ENCODE measurements around the gene LHPP.

Gene LHPP

DNA sequence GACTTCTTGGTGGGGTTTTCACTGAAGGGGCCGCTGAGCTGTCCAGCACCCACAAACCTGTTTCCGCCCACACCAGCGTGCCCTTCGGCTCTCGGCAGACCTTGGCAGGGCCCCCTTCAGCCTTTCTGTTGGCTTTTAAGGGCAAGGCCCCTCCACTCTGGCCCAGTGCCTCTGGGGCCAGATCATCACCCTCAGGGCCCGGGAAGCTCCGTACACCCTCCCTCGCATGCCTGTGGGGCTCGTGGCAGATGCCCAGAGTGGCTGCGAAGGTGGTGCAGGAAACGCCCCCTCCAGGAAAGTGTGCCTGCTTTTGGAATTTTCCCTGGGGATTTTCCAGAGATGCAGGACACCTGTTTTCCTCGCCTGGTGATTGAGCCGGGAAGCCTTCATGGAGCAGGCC is 7.0 kb downstream of the LHPP start:
- in situ Hi-C loops (cut with MboI; ENCODE audit: low sequenced_read_pairs), result no loop called here

DNA sequence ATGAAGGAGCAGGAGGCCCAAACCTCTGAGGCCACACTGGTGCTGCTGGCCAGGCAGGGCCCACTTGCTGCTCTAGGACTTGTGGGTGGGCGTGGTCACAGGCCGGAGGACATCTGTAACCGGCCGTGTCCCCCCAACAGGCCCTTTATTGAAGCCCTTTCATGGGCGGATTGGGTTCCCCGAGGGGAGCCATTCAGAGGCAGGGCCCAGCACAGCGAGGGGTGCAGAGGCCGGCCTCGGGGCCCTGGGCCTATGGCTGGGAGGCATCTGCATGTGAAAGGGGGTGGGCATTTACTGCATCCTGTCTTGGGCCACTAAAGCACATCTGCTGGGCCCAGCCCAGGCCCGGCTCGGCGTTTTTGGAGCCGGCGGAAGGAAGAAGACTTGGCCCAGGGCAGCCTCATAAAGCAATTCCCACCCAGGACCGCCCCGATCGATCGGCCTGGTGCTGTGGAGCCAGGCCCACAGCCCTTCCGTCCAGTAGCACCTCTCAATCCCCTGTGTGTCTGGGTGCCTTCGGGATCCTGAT is 8.4 kb downstream of the LHPP start:
- in situ Hi-C loops (cut with MboI; ENCODE audit: low sequenced_read_pairs), result no loop called here

DNA sequence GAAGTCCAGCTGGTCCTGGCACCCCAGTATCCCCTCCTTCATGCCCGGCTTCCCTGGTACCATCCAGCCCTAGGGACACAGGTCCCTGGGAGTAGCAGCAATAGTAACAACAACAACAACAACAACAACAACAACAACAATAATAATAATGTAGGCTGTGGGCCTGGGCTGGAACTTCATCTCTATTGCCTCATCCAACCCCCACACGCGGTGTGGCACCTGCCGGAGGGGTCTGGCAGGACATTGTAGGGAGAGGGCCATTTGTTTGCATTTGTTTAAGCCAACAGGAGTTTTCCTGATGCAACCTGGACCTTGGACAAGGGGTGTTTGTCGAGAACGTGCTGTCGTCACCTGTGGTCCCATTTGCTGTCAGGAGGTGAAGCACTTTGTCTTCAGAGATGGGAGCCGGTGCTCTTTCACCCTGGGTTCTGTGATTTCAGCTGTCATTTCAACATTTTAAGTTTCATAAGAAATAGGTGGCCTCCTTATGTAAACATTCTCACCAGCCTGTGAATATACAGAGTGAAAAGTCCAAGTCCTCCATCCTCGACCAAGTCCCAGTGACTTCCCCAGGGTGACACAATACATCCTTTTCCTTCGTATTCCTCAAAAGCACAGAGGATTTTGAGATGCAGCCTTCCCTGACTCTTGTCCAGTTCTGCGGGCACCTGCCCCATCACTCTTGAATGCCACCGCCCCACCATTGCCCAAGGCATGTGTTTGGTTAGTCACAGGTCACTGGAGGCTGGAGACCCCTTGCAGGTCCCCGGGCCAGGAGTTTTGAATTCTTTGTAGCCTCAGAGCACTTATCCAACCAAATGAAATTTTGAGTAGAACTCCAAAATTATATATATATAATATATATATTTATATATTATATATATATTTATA is 9.2 kb downstream of the LHPP start:
- in situ Hi-C loops (cut with MboI; ENCODE audit: low sequenced_read_pairs), result no loop called here

DNA sequence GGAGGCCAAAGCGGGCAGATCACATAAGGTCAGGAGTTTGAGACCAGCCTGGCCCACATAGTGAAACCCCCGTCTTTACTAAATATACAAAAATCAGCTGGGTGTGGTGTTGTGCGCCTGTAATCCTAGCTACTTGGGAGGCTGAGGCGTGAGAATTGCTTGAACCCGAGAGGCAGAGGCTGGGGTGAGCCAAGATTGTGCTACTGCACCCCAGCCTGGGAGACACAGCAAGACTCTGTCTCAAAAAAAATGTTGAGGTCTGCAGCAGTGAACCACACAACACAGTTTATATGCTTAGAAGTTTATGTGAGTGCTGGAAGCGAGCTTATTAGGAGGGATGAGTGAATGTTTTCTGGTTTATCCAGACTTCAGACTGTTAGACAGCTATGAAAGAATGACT is 10.4 kb downstream of the LHPP start:
- in situ Hi-C loops (cut with MboI; ENCODE audit: low sequenced_read_pairs), result no loop called here

DNA sequence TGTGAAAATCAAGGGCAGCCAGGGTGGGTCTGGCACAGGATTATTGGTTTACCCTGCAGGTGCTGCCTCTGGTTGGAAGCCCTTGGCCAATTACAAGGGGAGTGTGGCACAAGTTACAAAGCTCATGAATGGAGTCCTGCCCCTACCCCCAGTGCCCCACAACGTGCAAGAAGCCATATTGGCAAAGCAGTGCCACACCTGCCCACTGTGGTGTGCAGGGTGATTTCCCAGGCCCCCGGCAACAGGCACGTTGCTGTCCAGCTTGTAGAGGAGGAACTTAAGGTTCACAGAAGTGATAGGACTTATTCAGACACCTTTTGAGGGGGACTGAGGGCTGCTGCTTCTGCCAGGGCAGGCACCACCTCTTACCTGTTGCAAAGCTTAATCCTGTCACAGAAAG is 11.4 kb downstream of the LHPP start:
- in situ Hi-C loops (cut with MboI; ENCODE audit: low sequenced_read_pairs), result no loop called here

DNA sequence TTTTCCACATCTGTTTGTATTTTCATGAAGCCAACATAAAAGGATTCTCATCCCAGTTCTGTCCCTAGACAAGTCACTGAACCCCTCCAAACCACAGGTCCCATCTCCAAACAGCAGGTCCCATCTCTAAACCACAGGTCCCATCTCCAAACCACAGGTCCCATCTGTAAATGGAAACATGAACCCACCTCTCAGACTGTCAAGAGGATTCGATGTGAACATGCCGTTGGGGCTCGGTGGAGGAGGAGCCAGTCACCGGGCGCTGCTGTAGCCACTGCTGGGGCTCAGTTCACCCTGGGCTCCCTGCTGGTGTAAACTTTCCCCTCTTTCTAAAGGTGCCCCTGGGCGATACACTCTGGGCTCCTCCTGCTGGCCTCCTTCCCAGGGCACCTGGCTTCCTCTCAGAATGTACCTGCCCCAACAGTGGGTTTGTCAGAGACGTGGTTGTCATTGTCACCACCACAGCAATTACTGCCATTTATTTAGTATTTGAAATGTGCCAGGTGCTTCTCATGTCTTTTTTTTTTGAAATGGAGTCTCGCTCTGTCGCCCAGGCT is 13.0 kb downstream of the LHPP start:
- in situ Hi-C loops (cut with MboI; ENCODE audit: low sequenced_read_pairs), result no loop called here

DNA sequence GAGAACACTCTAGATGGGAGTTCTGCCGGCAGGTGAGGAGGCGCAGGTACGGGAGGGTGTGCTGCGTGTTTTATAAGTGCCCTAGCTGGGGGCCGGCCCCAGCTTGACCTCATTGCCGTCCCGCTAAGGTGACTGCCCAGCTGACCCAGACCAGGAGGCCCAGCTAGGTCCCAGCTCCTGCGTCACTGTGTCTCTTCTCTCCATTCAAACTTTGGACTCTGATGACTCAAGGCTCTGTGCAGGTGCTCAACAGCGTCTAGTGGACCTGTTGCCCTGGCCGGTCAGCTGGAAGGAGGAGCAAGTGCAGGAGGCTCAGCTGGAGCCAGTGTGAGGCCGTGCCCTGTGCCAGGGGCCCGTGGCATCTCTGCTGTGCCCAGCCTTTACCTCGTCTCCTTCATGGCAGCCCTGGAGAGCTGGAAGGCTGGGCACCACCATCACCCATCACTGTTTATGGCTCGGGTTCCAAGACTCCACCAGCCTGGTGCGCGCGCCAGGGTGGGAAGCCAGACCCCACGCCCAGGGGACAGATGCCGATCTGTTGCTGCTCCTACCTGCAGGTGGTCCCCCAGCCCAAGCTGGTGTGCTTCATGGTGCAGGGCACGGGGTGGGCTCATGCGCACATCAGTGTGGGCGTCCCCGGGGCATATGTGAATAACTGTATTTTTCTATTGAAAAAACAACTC is 14.6 kb downstream of the LHPP start:
- in situ Hi-C loops (cut with MboI; ENCODE audit: low sequenced_read_pairs), result no loop called here

DNA sequence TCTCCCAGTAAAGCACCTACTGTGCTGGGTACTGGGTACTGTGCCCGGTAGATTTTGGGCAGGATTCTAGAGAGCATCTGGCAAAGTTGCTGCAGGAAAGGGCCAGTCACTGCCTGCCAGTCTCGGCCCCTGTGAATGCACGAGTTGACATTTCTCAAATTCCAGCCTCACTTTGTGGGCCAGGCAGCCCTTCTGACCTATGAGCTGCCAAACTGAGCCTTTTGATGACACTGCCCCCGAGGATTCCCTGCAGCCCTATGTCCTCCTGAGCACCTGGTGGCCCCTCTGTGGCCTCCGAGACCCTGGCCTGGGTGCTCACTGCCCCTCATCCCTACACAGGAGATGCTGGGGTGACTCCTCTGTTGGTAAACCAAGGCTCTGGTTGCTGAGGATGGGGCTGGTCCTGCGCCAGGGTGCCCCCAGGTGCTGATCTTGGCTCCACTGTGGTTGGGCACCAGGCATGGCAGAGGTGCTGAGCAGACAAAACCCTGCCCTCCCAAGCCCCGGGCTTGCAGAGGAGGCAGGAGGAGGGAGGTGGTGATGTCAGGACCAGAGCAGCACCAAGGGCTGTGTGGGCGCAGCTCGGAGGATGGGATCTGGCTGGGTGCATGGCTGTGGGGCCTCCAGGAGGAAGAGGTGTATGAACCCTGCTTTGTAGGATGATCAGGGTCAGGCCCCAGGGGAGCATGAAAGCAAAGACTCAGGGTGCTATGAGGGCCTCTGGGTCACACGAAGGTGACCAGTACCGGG is 16.2 kb downstream of the LHPP start:
- in situ Hi-C loops (cut with MboI; ENCODE audit: low sequenced_read_pairs), result no loop called here

DNA sequence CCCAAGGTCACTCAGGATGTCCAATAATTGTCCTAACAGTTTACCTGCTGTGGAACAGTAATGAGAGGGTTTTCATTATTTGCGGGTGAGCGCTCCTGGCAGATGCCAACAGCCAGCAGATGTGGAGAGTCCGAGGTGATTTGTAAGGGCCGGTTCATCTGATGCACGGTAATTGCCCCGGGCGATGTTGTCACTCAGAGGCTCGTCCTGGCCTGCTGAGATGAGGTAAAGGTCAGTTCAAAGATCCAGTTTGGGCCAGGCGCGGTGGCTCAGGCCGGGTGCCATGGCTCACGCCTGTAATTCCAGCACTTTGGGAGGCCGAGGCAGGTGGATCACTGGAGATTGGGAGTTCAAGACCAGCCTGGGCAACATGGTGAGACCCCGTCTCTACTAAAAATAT is 16.9 kb downstream of the LHPP start:
- in situ Hi-C loops (cut with MboI; ENCODE audit: low sequenced_read_pairs), result no loop called here

DNA sequence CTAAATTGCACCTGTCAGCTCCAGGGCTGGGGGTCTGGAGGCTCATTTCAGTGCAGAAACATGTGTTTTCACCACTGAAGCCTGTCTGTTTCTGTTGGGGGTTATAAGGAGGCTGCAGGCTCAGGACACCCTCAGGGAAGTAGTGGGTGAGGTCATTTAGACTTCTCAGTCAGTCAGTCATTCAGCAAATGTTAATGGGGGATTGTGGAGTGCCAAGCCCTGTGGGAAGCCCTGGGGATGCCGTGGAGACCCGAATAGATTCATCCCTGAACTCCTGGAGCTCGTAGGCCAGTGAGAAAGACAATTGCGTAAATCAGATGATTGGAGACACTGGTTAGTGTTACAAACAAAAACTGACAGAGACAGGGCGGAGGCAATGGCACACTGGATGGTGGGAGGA is 19.2 kb downstream of the LHPP start:
- in situ Hi-C loops (cut with MboI; ENCODE audit: low sequenced_read_pairs), result no loop called here

DNA sequence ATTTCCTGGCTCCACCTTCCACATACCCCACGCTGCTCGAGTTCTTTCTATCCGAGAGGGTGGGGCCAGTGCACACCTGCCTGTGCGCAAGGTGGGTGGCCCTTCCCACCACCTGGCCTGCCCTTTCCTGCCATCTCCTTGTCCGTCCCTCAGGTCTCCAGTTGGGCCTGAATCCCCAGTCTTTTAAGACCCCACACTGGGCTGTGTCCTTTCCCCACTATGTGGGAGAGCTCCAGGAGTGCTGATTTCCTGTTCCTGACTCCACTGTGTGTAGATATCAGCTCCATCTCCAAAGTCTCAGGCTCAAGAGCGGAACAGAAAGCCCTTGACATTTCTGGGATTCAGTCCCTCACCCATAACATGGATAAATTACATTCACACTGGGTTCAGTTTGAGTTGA is 20.1 kb downstream of the LHPP start:
- in situ Hi-C loops (cut with MboI; ENCODE audit: low sequenced_read_pairs), result no loop called here

DNA sequence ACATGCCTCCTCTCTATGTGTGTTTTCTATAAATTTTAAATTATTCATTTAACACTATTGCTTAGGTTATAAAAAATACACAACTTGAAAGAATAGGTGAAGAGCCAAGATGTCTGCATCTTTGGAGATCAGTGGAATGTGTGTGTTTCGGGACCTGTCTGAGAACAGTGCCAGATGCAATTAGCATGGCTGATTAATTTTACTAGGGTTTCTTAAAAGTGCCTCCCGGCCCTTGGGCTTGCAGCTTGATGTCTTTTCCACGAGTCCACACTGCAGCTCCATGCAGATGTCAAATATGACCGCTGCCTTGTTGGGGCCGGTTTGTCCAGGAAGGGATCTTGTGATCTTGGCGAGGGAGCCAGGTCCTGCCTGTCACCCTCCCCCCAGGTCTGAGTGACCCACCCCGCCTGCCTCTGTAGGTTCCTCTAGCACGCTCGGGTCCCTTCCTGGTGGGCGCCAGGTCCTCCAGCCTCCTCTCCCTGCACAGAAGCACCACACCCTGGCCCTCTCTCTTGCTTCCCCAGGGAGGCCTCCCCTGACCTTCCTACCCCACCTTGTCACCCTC is 20.7 kb downstream of the LHPP start:
- in situ Hi-C loops (cut with MboI; ENCODE audit: low sequenced_read_pairs), result no loop called here

DNA sequence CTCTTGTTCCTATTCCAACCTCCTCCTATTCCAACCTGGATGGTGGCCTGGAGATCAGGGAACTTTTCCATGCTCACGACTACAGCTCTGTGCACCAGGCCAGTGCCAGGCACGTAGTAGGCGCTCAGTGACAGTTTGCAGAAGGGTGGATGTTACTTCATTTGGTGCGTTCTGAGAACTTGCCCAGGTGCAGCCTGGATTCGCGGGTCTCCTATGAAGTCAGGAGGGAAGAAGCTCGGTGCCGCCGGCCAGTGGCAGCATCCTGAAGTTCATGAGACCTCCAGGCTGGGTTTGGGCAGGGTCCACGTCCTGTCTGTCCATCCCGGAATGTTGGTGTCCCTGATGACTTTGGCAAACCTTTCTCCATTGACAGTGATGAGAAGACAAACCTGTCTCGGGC is 21.3 kb downstream of the LHPP start:
- in situ Hi-C loops (cut with MboI; ENCODE audit: low sequenced_read_pairs), result no loop called here

DNA sequence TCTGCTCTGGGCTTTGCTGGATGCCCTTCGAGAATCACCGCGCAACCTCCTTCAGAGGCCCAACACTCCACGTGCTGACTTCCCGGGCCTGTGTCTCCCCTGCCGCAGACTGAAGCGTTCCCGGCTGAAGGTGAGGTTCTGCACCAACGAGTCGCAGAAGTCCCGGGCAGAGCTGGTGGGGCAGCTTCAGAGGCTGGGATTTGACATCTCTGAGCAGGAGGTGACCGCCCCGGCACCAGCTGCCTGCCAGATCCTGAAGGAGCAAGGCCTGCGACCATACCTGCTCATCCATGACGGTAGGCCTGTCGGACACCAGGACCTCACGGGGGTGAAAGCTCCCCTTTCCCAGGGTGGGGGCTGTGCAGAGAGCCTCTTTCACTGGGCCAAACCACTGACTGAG is 22.4 kb downstream of the LHPP start:
- in situ Hi-C loops (cut with MboI; ENCODE audit: low sequenced_read_pairs), result no loop called here

DNA sequence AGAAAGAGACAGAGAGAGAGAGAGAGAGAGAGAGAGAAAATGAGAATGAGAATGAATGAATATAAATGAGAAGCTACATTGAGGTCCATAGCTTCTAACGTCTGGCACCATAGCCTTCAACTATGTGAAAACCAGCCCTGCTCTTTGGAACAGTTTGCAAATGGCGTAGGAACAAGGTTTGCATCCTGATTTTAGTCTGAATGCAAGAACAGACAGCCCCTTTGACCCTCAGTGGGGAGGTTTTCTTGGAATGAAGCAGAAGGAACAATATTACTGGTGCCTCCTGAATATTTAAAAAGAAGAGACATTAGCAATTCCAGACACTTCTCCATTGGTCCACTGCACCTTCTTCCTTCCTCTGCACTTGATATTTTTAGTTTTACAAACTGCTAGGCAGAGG is 23.0 kb downstream of the LHPP start:
- in situ Hi-C loops (cut with MboI; ENCODE audit: low sequenced_read_pairs), result no loop called here

DNA sequence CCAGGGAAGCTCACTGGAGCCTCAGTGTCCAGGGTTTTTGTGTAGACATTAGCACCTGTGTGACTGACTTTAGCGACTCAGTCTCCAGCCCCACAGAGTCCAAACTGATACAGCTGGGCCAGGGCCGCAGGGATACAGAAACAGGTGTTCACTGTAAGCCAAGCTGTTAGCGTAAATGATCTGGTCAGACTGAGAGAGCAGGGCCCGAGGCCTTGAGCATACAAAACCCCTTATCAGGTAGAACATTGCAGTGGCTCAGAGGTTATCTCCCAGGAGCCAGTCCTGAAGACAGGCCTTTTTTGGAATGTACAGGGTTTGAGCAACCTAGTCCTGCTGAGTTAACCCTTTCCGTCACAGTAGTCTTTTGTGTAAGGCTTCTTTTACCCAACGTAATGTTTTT is 25.0 kb downstream of the LHPP start:
- in situ Hi-C loops (cut with MboI; ENCODE audit: low sequenced_read_pairs), result no loop called here

DNA sequence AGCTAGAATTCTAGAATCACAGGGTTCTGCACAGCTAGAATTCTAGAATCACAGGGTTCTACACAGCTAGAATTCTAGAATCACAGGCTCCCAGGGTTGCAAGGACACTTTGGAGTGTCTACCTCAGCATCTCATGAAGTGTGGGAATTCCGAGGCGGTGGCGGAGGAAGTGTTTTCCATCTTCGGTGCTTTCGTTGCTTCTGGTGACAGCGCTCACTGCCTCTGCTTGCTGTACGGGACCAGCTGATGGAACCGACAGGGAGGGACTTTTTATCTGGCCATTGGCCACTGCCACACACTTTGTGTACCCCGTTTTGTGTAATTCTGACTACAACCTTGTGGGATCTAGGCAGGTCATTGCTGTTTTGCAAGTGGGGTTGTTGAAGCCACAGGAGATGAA is 29.5 kb downstream of the LHPP start:
- in situ Hi-C loops (cut with MboI; ENCODE audit: low sequenced_read_pairs), result no loop called here

DNA sequence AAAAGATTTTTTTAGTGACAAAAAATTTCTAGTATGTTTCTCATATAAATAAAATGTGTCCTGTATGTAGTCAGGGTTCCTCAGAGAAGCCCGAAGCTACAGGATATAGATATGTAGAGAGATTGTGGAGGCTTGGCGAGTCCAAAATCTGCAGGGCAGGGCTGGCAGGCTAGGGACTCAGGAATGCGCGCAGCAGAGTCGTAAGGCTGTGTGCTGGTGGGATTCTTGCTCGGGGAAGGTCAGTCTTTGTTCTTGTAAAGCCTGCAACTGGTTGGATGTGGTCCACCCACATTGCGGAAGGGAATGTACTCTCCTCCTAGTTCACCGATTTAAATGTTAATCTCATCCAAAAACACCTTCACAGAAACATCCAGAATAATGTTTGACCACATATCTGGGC is 30.6 kb downstream of the LHPP start:
- in situ Hi-C loops (cut with MboI; ENCODE audit: low sequenced_read_pairs), result no loop called here

DNA sequence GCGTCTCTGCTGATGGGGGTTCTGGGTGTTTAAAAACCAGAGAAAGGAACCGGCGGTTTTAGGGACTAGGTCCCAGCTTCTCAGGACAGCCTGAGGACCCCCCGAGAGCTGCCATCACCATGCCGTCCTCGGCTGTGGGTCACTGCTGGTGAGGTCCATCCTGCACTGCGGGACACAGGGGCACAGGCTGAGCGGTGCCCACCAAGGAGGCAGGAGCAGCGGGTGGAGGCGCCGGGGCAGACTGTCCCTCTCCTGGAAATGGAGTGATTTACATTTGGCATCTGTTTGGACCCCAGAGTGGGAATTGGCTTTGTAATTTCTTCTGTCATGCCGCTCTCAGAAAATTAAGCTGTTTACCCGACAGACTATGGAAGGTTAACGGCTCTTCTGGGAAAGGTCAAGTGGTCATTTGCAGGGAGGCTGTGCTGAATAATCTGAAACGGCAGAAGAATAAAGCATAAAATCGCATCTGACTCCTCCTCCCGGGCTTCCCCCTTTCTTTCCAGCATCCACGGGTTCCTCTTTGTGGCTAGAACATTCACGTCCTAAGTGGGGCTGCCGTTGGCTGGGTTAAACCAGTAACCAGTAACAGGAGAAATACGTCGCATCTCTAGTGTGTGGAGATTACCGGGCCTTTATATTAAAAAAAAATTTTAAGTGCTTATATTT is 31.7 kb downstream of the LHPP start:
- in situ Hi-C loops (cut with MboI; ENCODE audit: low sequenced_read_pairs), result no loop called here

DNA sequence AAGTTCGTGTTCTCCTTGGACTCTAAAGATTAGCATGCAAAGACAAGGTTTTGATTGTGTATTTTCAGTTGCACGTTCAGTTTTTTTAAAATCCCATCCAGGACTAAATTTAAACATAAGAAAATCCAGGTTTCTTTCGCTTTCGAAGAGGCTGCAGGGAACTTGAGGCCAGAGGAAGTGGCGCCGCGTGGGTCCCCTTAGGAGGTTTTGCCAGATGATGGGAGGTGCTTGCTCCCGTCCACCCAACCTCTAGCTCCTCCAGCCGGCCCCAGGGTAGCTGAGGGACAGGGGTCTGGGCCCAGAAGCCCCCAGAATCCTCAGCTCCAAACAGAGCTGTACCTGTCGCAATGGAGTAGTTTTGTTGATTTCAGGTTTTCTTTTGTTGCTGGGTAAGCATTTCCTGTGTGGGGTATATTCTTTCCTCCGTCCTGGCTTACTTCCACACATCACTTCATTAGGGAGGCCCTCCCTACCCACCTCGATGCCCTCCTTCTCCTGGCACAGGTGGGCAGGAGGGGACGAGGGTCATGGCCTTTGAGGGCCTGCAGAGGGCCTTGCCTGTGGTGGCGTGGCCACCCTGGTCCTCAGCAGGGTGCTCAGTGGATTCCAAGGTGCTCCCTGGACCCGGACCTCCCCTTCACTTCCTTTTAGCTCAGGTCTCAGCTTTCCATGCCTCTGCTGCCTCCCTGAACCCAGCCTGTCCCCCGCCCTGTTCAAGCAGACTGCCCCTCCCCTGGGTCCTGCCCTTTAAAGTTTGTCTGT is 32.6 kb downstream of the LHPP start:
- in situ Hi-C loops (cut with MboI; ENCODE audit: low sequenced_read_pairs), result no loop called here

Measured in HL-60/S4 treated with retinoic acid at 250 ng/mL for 4 days and 3 days (cell line).